Fibroblast of gingiva (primary cell): ENCODE results near the gene KDM2A.

Source experiments
- DNase-seq: peaks from one replicate; pipeline ENCODE4 v3.0.0-alpha.2; 2011; ENCODE audit warnings: low read depth

Gene KDM2A

GRCh38 chr11:67118801-67119584, at the start of gene KDM2A:
KDM2A (plus strand) TSS chr11:67119263; CDS start chr11:67121317, 2,054 bp downstream.
- peak; percentile 99 for DNase-seq

GRCh38 chr11:67071420-67072284, 47.4 kb upstream of the KDM2A start:
- no peak for DNase-seq

- DNase-seq, result no peak
Observed at GRCh38 chr11:67072295-67072694, 46.8 kb upstream of the KDM2A start.

GRCh38 chr11:67073908-67074307, 45.2 kb upstream of the KDM2A start:
- DNase-seq, result no peak

GRCh38 chr11:67076202-67076601, 42.9 kb upstream of the KDM2A start:
- DNase-seq, result no peak

- DNase-seq, result no peak
Observed at GRCh38 chr11:67079065-67079705, 39.9 kb upstream of the KDM2A start.

GRCh38 chr11:67082071-67082791, 36.8 kb upstream of the KDM2A start:
- DNase-seq, result no peak

- no peak for DNase-seq
Observed at GRCh38 chr11:67083786-67084366, 35.2 kb upstream of the KDM2A start.

- DNase-seq, result no peak
Observed at GRCh38 chr11:67085617-67086016, 33.4 kb upstream of the KDM2A start.

- no peak for DNase-seq
Observed at GRCh38 chr11:67090717-67091116, 28.3 kb upstream of the KDM2A start.

- DNase-seq, result no peak
Observed at GRCh38 chr11:67095214-67095507, 23.9 kb upstream of the KDM2A start.

- no peak for DNase-seq
Observed at GRCh38 chr11:67098799-67099429, 20.1 kb upstream of the KDM2A start.

GRCh38 chr11:67099831-67100324, 19.2 kb upstream of the KDM2A start:
- DNase-seq, result no peak

- DNase-seq, result no peak
Observed at GRCh38 chr11:67102664-67103063, 16.4 kb upstream of the KDM2A start.

- DNase-seq, result no peak
Observed at GRCh38 chr11:67105964-67106363, 13.1 kb upstream of the KDM2A start.

GRCh38 chr11:67111261-67111660, 7.8 kb upstream of the KDM2A start:
- DNase-seq, result peak; percentile 72

- no peak for DNase-seq
Observed at GRCh38 chr11:67113231-67113721, 5.8 kb upstream of the KDM2A start.

- DNase-seq, result no peak
Observed at GRCh38 chr11:67114275-67114896, 4.7 kb upstream of the KDM2A start.

- no peak for DNase-seq
Observed at GRCh38 chr11:67116758-67117105, 2.3 kb upstream of the KDM2A start.

- no peak for DNase-seq
Observed at GRCh38 chr11:67117176-67117575, 1.9 kb upstream of the KDM2A start.
